Measurements from ENCODE around the gene PPP1R12C. TPM values are rescaled to one million over a fixed set of nuclear protein-coding genes. Genes with fewer than 3 reads are reported as not detected.
A peak's percentile ranks its signal among the peaks of the same experiment; 100 is the strongest.

PPP1R12C gene
- total RNA-seq, 1 experiment from 2014 or later: 92.3 TPM

GRCh38 chr19:55165952-55166529 lies 48.6 kb upstream of the PPP1R12C start:
- peaks cover 8% of the 10 kb centered on the region; the same call in 1 of the 2 replicates for H3K4me1 Mint-ChIP-seq
- no peak for TF ChIP-seq HMGA2 (CRISPR knock-in tag; IDR thresholded peaks at IDR 0.05)
- 0 out of 2 replicates have a peak, but pooled peaks have one; percentile 13 for TF ChIP-seq FOXK1 (CRISPR knock-in tag; IDR thresholded peaks at IDR 0.05)
- TF ChIP-seq ZNF425 (CRISPR knock-in tag; conservative IDR thresholded peaks at IDR 0.05): no peak
- 0 out of 2 replicates have a peak, but pooled peaks have one; percentile 22 for TF ChIP-seq CREM (CRISPR knock-in tag; IDR thresholded peaks at IDR 0.05)
- 0 out of 2 replicates have a peak, but pooled peaks have one; percentile 3 for TF ChIP-seq USF2 (CRISPR knock-in tag; IDR thresholded peaks at IDR 0.05)
- peak; percentile 22; the same call in 1 of the 2 replicates for TF ChIP-seq CTCF (IDR thresholded peaks at IDR 0.05)
- no peak for TF ChIP-seq GABPB1 (CRISPR knock-in tag; IDR thresholded peaks at IDR 0.05)
- no peak for TF ChIP-seq ZNF281 (CRISPR knock-in tag; IDR thresholded peaks at IDR 0.05)
- POLR2A ChIA-PET: interaction anchor here (0.6 to 0.8 kb wide), 2 partner anchors 20 to 130 kb away, joined by 3 read pairs; no protein-coding TSS in a partner anchor
- peak overlapping the region; percentile 94 for H3K4me3 Mint-ChIP-seq
- peaks cover 71% of the 10 kb centered on the region for H3K27me3 Mint-ChIP-seq (ENCODE audit: low read depth)
- DNase-seq (ENCODE audit: low spot score): peak; percentile 93
- H3K36me3 Mint-ChIP-seq: no peaks in the 10 kb centered on the region
- CTCF ChIA-PET: interaction anchor here (0.6 to 3.2 kb wide), 48 partner anchors 9 to 489 kb away, joined by 3 to 64 read pairs (median 4); partner anchors contain the start of genes EPS8L1, HSPBP1, KMT5C and PPP1R12C
- H3K9me3 Mint-ChIP-seq: no peaks in the 10 kb centered on the region
- H3K27ac Mint-ChIP-seq: peak overlapping the region; percentile 75
- peak; percentile 84 for ATAC-seq

GRCh38 chr19:55161571-55162322 lies 44.3 kb upstream of the PPP1R12C start:
- no peak overlapping the region for H3K27ac Mint-ChIP-seq
- H3K36me3 Mint-ChIP-seq: no peaks in the 10 kb centered on the region
- DNase-seq (ENCODE audit: low spot score): peak; percentile 49
- H3K4me3 Mint-ChIP-seq: peak overlapping the region; percentile 20
- peaks cover 72% of the 10 kb centered on the region for H3K27me3 Mint-ChIP-seq (ENCODE audit: low read depth)
- ATAC-seq: no peak
- POLR2A ChIA-PET: interaction anchor here (1.9 kb wide), 1 partner anchor 15 kb away, joined by 11 read pairs; no protein-coding TSS in a partner anchor
- CTCF ChIA-PET: interaction anchor here (1.0 to 4.5 kb wide), 11 partner anchors 12 to 257 kb away, joined by 5 to 108 read pairs (median 16); partner anchors contain the start of genes HSPBP1, KMT5C, PPP1R12C and TNNT1
- no peaks in the 10 kb centered on the region for H3K9me3 Mint-ChIP-seq
- peaks cover 25% of the 10 kb centered on the region for H3K4me1 Mint-ChIP-seq
- TF ChIP-seq FOXP4 (CRISPR knock-in tag; IDR thresholded peaks at IDR 0.05) (no peak), IRF2 (CRISPR knock-in tag; IDR thresholded peaks at IDR 0.05; ENCODE audit: borderline replicate concordance, low read depth) (no peak), ARID4B (CRISPR knock-in tag; IDR thresholded peaks at IDR 0.05; ENCODE audit: borderline replicate concordance) (no peak), ZBTB21 (CRISPR knock-in tag; IDR thresholded peaks at IDR 0.05; ENCODE audit: borderline replicate concordance) (no peak), ATF3 (CRISPR knock-in tag; conservative IDR thresholded peaks at IDR 0.05) (no peak), ATF2 (CRISPR knock-in tag; IDR thresholded peaks at IDR 0.05; ENCODE audit: borderline replicate concordance, low read depth) (no peak)

Measured in WTC11 (cell line).